BE2C (cell line): Measurements from ENCODE around the gene GABRQ.

ENCODE experiments used
- DNase-seq: peaks from one replicate; pipeline ENCODE4 v3.0.0-alpha.2; 2020
- H3K27me3 ChIP-seq: fragments of 250-450 bp; sonication (Bioruptor Pico); 2 replicates; pipeline ENCODE4 v1.5.1; 2020; ENCODE audit warnings: mild to moderate bottlenecking
- H3K36me3 ChIP-seq: fragments of 250-450 bp; sonication (Bioruptor Pico); 2 replicates; pipeline ENCODE4 v1.5.1; 2020; ENCODE audit warnings: mild to moderate bottlenecking
- H3K4me1 ChIP-seq: fragments of 250-450 bp; sonication (Bioruptor Pico); 2 replicates; pipeline ENCODE4 v1.5.1; 2020
- H3K4me3 ChIP-seq: 2 replicates; pipeline ENCODE4 v1.5.1; 2011; ENCODE audit warnings: low read depth, low read length
- H3K9me3 ChIP-seq: fragments of 250-450 bp; sonication (Bioruptor Pico); 2 replicates; pipeline ENCODE4 v1.5.1; 2020
- TF ChIP-seq, protein P1 (sequence below): IDR thresholded peaks from 2 replicates; pipeline ENCODE4 v1.5.1; 2012; ENCODE audit warnings: mild to moderate bottlenecking, low read depth, low read length

The GABRQ gene

DNA sequence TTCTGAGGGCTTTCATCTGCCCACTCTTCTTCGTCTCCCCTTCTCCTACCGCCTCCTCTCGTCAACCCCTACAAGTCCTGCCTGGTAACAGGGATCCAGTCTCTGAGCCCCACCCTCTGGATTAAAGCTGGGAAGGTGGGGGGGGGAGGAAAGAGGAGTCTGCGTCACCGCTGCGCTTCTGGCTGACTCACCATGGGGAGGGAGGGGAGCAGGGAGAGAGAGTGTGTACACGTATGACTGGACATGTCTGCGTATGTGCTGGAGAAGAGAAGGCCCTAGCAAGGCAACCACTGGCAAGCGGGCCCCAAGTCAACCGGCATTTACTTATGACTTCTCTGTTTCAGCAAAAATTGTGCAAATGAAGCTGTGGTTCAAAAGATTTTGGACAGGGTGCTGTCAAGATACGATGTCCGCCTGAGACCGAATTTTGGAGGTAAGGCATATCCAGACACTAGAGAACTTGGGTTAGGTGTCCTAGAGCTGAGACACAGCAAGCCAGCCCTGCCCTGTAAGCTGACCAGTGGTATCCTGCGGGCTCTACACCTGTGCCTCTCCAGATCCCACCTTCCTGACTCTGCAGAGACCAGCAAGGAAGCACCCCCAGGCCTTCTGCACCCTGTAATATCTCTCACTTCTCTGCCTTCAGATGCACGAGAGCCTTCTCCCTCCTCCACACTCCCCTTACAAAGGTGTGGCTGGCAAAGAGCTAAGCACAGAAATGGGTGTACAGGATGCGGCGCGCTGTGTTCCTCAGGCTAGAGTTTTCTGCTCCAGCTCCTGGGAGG lies 2.5 kb downstream of the GABRQ start:
- TF ChIP-seq, protein P1, sequence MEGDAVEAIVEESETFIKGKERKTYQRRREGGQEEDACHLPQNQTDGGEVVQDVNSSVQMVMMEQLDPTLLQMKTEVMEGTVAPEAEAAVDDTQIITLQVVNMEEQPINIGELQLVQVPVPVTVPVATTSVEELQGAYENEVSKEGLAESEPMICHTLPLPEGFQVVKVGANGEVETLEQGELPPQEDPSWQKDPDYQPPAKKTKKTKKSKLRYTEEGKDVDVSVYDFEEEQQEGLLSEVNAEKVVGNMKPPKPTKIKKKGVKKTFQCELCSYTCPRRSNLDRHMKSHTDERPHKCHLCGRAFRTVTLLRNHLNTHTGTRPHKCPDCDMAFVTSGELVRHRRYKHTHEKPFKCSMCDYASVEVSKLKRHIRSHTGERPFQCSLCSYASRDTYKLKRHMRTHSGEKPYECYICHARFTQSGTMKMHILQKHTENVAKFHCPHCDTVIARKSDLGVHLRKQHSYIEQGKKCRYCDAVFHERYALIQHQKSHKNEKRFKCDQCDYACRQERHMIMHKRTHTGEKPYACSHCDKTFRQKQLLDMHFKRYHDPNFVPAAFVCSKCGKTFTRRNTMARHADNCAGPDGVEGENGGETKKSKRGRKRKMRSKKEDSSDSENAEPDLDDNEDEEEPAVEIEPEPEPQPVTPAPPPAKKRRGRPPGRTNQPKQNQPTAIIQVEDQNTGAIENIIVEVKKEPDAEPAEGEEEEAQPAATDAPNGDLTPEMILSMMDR, result no peak
- Histone ChIP-seq H3K9me3 (no peaks in the 10 kb centered on the region), H3K4me3 (no peak overlapping the region), H3K4me1 (no peaks in the 10 kb centered on the region), H3K36me3 (no peaks in the 10 kb centered on the region), H3K27me3 (no peaks in the 10 kb centered on the region)
- DNase-seq, result no peak

DNA sequence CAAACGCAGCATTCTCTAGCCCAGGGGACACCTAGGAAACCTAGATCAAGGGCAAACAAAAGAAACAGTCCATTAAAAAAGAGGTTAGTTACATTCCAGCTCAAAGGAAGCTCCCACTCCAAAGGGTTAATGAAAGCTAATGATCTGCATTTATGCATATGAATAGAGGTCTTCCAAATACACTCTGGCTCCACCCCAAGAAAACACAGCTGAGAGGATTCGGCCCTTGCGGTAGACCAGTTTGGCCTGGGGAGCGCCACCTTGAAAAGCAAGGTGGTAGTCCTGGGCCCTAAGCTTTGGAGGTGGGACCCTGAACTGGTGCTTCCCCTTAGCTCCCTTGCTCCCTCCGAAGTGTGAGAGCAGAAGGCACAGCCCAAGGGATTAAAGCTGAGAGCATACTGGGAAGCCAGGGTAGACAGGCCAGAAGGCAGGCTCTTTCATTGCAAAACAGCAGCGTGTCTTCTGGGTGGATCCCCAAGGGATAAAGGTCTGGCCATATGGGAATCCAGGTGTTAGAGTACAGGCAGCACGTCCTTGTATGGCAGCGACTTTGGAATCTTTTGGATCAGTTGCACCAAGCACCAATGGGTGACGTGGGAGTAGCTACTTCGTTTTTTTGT lies 3.7 kb downstream of the GABRQ start:
- DNase-seq, result no peak
- no peaks in the 10 kb centered on the region for H3K9me3 ChIP-seq
- H3K4me3 ChIP-seq, result no peak overlapping the region
- H3K27me3 ChIP-seq, result no peaks in the 10 kb centered on the region
- TF ChIP-seq, protein P1, result no peak
- H3K4me1 ChIP-seq, result no peaks in the 10 kb centered on the region
- no peaks in the 10 kb centered on the region for H3K36me3 ChIP-seq

DNA sequence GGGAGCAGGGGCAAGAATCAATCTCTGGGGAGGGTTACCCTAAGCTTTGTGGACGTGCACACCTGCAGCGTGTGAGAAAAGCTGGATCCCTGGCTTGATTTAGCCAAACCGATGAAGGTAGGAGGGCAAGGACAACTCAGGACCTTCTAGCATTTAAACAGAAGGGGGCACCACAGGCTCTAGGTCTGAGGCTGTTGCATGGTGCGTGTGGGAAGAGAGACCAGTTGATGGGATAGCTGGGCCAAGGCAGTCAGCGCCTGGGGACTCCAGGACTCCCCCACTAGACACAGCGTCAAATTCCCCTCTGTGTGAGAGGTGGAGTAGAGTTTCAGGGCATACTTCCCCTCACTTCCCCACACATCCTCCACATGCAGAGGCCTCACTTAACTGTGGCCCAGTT lies 4.3 kb downstream of the GABRQ start:
- Histone ChIP-seq H3K4me3 (no peak overlapping the region), H3K27me3 (no peaks in the 10 kb centered on the region), H3K4me1 (no peaks in the 10 kb centered on the region), H3K9me3 (no peaks in the 10 kb centered on the region), H3K36me3 (no peaks in the 10 kb centered on the region)
- peak; percentile 42 for DNase-seq
- TF ChIP-seq, protein P1, result peak; percentile 55

DNA sequence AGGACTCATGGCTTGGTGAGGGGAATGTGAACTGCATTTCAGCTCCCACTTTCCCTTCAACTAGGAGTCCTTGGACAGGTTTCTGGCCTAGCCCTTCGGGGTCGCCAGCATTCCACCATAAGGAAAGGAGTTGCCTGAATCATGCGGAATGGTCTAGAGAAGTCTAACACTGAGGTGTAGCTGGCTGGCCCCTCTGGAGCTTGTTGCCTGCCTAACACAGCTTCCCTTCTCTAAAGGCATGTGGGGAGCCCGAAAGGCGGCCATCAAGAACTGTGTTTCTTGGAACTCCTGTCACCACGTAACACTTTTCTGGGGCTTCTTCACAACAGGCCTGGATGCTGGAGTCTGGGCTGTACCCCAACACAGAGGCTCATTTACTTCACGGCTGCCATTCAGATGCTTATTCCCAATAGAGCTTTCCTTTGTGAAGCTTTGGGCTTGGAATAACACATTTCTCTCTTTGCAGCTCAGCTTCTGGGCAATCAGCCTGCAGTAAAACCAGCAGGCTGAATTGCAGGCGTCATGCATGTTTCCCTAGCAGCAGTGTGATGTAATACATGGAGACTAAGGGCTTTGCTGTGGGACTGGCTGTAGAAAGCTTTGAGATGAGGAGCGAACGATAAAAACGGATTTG lies 5.4 kb downstream of the GABRQ start:
- Histone ChIP-seq H3K27me3 (no peaks in the 10 kb centered on the region), H3K9me3 (no peaks in the 10 kb centered on the region), H3K36me3 (no peaks in the 10 kb centered on the region), H3K4me1 (no peaks in the 10 kb centered on the region), H3K4me3 (no peak overlapping the region)
- TF ChIP-seq, protein P1, result no peak
- no peak for DNase-seq

DNA sequence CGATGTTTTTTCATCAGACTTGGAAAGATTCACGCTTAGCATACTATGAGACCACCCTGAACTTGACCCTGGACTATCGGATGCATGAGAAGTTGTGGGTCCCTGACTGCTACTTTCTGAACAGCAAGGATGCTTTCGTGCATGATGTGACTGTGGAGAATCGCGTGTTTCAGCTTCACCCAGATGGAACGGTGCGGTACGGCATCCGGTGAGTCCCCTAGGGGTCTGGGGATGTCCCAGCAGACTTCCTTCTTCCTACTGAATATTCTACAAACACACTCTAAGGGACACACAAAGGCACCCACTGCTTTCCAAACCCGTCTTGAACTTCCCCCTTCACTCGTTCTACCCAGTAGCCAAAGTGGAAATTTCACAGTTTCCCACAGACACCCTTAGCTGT lies 9.3 kb downstream of the GABRQ start:
- Histone ChIP-seq H3K4me1 (no peaks in the 10 kb centered on the region), H3K9me3 (no peaks in the 10 kb centered on the region), H3K4me3 (no peak overlapping the region), H3K27me3 (no peaks in the 10 kb centered on the region), H3K36me3 (no peaks in the 10 kb centered on the region)
- TF ChIP-seq, protein P1, result no peak
- DNase-seq, result no peak

- H3K36me3 ChIP-seq, result no peaks in the 10 kb centered on the region
- no peak for DNase-seq
- no peak overlapping the region for H3K4me3 ChIP-seq
- no peaks in the 10 kb centered on the region for H3K4me1 ChIP-seq
- no peaks in the 10 kb centered on the region for H3K27me3 ChIP-seq
- H3K9me3 ChIP-seq, result no peaks in the 10 kb centered on the region
- TF ChIP-seq, protein P1, result no peak
Observed at GRCh38 chrX:152647978-152648377, 10.3 kb downstream of the GABRQ start.
